ENCODE results near the gene DLG1.
A peak's percentile ranks its signal among the peaks of the same experiment; 100 is the strongest.
"Not testable (repeated sequence)": the region's sequence is repeated elsewhere in the genome, so short reads cannot be mapped to it uniquely, and the experiment has no call there.

Gene DLG1

DNA sequence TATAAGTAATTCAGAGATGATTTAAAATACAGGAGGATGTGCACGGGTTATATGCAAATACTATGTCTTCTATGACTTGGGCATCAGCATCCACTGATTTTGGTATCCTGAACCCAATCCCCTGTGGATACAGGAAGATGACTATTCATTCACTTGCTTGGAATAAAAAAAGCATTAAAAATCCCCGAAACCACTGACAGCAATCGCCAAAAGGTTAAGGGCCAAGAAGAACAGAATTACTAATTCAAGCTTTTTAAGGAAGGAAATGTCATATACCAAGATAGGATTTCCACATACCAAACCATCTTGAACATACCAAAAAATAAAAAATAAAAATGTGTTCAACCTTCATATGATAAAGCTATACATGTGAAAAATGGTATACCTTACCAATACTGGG is 93.7 kb downstream of the DLG1 start:
- Mint-ChIP-seq H3K9me3 (no peaks in the 10 kb centered on the region), H3K4me1 (peaks cover 73% of the 10 kb centered on the region), H3K36me3 (peaks cover 9% of the 10 kb centered on the region), H3K27me3 (no peaks in the 10 kb centered on the region), H3K27ac (no peak overlapping the region), H3K4me3 (no peak overlapping the region)
- no peak for ATAC-seq

- no peak overlapping the region for H3K4me3 Mint-ChIP-seq
- H3K27me3 Mint-ChIP-seq, result no peaks in the 10 kb centered on the region
- ATAC-seq, result no peak
- H3K9me3 Mint-ChIP-seq, result no peaks in the 10 kb centered on the region
- H3K36me3 Mint-ChIP-seq, result peaks cover 9% of the 10 kb centered on the region
- H3K4me1 Mint-ChIP-seq, result peaks cover 65% of the 10 kb centered on the region
- H3K27ac Mint-ChIP-seq, result no peak overlapping the region
These were observed 94.7 kb downstream of the DLG1 start for GRCh38 chr3:197203714-197204146.

- H3K27ac Mint-ChIP-seq, result no peak overlapping the region
- peaks cover 58% of the 10 kb centered on the region for H3K4me1 Mint-ChIP-seq
- ATAC-seq, result no peak
- no peaks in the 10 kb centered on the region for H3K27me3 Mint-ChIP-seq
- H3K9me3 Mint-ChIP-seq, result no peaks in the 10 kb centered on the region
- no peak overlapping the region for H3K4me3 Mint-ChIP-seq
- H3K36me3 Mint-ChIP-seq, result peaks cover 9% of the 10 kb centered on the region
These were observed 95.7 kb downstream of the DLG1 start for GRCh38 chr3:197202694-197203093.

DNA sequence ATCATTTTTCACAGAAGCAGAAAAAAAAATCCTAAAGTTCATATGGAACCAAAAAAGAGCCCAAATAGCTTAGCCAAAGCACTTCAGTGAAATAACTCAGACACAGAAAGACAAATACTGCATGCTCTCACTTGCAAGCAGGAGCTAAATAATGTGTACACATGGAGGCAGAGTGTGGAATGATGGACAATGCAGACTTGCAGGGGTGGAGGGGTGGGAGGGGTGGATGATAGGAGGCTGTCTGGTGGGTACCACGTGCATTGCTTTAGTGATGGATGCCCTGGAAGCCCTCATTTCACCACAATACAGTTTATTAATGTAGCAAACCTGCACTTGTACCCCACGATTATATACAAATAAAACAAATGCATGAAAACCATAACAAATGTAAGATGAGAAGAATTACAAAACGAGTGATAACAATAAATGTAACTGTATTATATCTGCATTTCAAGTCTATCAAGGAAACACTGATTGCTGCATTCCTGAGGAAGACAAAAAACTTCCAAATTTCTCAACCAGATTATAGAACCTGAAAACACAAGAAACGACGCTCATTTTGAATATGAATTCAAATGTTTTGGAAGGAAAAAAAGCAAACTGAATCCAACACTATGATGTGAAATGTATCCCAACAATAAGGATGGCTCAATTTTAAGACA is 96.5 kb downstream of the DLG1 start:
- H3K36me3 Mint-ChIP-seq, result peaks cover 9% of the 10 kb centered on the region

DNA sequence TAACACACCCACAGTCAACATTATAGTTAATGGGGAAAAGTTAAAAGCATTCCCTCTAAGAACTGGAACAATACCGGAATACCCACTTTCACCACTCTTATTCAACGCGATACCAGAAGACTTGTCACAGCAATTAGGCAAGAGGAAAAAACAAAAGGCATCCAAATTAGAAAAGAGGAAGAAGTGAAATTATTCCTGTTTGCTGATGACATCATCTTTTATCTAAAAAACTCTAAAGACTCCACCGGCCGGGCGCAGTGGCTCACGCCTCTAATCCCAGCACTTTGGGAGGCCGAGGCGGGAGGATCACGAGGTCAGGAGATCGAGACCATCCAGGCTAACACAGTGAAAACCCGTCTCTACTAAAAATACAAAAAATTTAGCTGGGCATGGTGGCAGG is 97.6 kb downstream of the DLG1 start:
- H3K4me1 Mint-ChIP-seq, result peaks cover 56% of the 10 kb centered on the region
- not testable (repeated sequence) for H3K4me3 Mint-ChIP-seq, H3K36me3 Mint-ChIP-seq, H3K27ac Mint-ChIP-seq, H3K27me3 Mint-ChIP-seq, H3K9me3 Mint-ChIP-seq, ATAC-seq

More for the DNA sequence above, 96.5 kb downstream of the DLG1 start:
- Mint-ChIP-seq H3K27ac (no peak overlapping the region), H3K4me1 (peaks cover 58% of the 10 kb centered on the region), H3K9me3 (no peaks in the 10 kb centered on the region), H3K27me3 (no peaks in the 10 kb centered on the region), H3K4me3 (no peak overlapping the region)
- no peak for ATAC-seq

DNA sequence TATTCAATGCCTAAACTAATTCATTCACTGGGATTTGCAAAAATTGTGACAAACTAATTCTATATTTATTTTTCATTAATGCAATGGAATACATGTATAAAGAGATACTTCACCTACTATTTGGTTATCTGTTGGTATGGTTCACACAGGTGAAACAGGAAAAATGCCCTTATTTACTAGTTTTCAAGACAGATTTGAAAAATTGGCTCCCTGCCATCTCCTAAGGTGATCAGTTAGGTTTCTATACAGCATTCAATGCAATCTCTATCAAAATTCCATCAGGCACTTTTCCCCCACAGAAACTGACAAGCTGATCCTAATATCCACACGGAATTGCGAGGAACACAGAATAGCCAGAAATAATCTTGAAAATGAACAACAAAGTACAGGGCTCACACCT is 101.1 kb downstream of the DLG1 start:
- no peaks in the 10 kb centered on the region for H3K27me3 Mint-ChIP-seq
- H3K36me3 Mint-ChIP-seq, result peaks cover 15% of the 10 kb centered on the region
- peaks cover 22% of the 10 kb centered on the region for H3K4me1 Mint-ChIP-seq
- no peaks in the 10 kb centered on the region for H3K9me3 Mint-ChIP-seq
- no peak overlapping the region for H3K4me3 Mint-ChIP-seq
- H3K27ac Mint-ChIP-seq, result no peak overlapping the region
- ATAC-seq, result no peak

GRCh38 chr3:197196192-197196591 is 102.2 kb downstream of the DLG1 start:
- Mint-ChIP-seq H3K4me3 (no peak overlapping the region), H3K27me3 (no peaks in the 10 kb centered on the region), H3K4me1 (peaks cover 11% of the 10 kb centered on the region), H3K9me3 (no peaks in the 10 kb centered on the region), H3K36me3 (peaks cover 17% of the 10 kb centered on the region), H3K27ac (no peak overlapping the region)
- no peak for ATAC-seq

DNA sequence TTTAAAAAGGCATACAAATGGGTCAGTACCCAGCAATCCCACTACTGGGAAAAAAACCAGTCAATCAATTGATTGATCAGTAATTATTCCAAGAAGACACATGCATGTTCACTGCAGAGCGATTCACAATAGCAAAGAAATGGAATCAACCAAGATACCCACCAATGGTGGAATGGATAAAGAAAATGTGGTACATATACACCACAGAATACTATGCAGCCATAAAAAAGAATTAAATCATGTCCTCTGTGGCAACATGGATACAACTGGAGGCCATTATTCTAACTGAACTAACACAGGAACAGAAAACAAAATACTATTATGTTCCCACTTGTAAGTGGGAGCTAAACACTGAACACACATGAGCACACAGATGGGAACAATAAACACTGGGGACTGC is 103.1 kb downstream of the DLG1 start:
- H3K4me1 Mint-ChIP-seq, result peaks cover 2% of the 10 kb centered on the region
- H3K4me3 Mint-ChIP-seq, result no peak overlapping the region
- H3K36me3 Mint-ChIP-seq, result peaks cover 19% of the 10 kb centered on the region
- no peak overlapping the region for H3K27ac Mint-ChIP-seq
- no peaks in the 10 kb centered on the region for H3K27me3 Mint-ChIP-seq
- ATAC-seq, result no peak
- no peaks in the 10 kb centered on the region for H3K9me3 Mint-ChIP-seq

- ATAC-seq, H3K27ac Mint-ChIP-seq, H3K4me1 Mint-ChIP-seq, H3K4me3 Mint-ChIP-seq, H3K27me3 Mint-ChIP-seq, H3K9me3 Mint-ChIP-seq: not testable (repeated sequence)
- peaks cover 19% of the 10 kb centered on the region for H3K36me3 Mint-ChIP-seq
These were observed 104.7 kb downstream of the DLG1 start for GRCh38 chr3:197193759-197194158.

DNA sequence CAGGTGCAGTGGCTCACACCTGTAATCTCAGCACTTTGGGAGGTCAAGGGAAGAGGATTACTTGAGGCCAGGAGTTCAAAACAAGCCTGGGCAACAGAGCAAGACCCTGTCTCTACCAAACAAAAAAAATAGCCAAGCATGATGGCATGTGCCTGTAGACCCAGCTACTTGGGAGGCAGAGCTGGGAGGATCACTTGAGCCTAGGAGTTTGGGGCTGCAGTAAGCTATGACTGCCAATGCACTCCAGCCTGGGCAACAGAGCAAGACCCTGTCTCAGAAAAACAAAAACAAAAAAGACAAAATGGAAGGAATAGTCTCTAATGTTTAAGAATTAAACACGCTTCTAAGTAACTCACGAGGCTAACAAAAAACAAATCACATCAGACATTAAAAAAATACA is 106.5 kb downstream of the DLG1 start:
- H3K4me3 Mint-ChIP-seq, result no peak overlapping the region
- H3K27ac Mint-ChIP-seq, result no peak overlapping the region
- no peaks in the 10 kb centered on the region for H3K4me1 Mint-ChIP-seq
- H3K27me3 Mint-ChIP-seq, result no peaks in the 10 kb centered on the region
- H3K9me3 Mint-ChIP-seq, result no peaks in the 10 kb centered on the region
- no peak for ATAC-seq
- peaks cover 19% of the 10 kb centered on the region for H3K36me3 Mint-ChIP-seq

GRCh38 chr3:197189623-197190022 is 108.8 kb downstream of the DLG1 start:
- H3K27me3 Mint-ChIP-seq, result no peaks in the 10 kb centered on the region
- H3K36me3 Mint-ChIP-seq, result peaks cover 12% of the 10 kb centered on the region
- H3K27ac Mint-ChIP-seq, result no peak overlapping the region
- no peaks in the 10 kb centered on the region for H3K9me3 Mint-ChIP-seq
- H3K4me1 Mint-ChIP-seq, result no peaks in the 10 kb centered on the region
- no peak overlapping the region for H3K4me3 Mint-ChIP-seq
- ATAC-seq, result no peak

- Mint-ChIP-seq H3K4me3 (no peak overlapping the region), H3K9me3 (no peaks in the 10 kb centered on the region), H3K4me1 (no peaks in the 10 kb centered on the region), H3K36me3 (peaks cover 12% of the 10 kb centered on the region), H3K27ac (no peak overlapping the region), H3K27me3 (no peaks in the 10 kb centered on the region)
- no peak for ATAC-seq
These were observed 109.4 kb downstream of the DLG1 start for GRCh38 chr3:197188963-197189362.

DNA sequence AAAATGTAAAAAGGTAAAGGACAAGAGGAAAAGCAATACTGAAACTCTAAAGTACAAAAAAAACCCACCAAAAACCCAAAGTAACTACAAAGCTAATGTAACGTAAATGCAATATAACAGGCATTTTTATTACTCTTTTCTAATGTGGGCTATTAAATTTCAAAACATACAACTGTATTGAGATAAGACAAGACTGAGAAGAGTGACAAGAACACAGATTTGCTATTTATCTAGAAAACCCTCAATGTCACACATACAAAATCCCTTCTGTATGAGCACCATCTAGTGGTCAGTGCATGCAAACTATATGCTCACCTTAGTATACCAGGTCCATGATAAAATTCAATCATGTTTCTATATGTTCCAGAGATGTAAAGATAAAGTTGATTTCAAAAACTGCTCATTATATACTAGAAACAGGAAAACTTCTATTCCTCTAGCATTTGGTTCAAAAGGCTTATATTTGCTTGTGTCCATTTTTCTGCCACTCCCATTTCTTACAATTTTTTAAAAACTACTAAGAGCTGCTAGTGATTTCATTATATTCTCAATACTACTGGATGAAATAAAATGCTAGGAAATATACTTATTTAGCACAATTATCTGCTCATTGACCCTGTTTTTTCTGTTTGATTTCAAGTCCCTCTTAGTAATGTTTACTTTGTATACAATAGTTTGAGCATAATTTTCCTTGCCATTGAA is 111.4 kb downstream of the DLG1 start:
- Mint-ChIP-seq H3K9me3 (no peaks in the 10 kb centered on the region), H3K36me3 (peaks cover 4% of the 10 kb centered on the region), H3K4me1 (no peaks in the 10 kb centered on the region), H3K27ac (no peak overlapping the region), H3K4me3 (no peak overlapping the region), H3K27me3 (no peaks in the 10 kb centered on the region)
- peak; percentile 74 for ATAC-seq

- no peaks in the 10 kb centered on the region for H3K9me3 Mint-ChIP-seq
- H3K4me3 Mint-ChIP-seq, result no peak overlapping the region
- H3K27me3 Mint-ChIP-seq, result no peaks in the 10 kb centered on the region
- no peak for ATAC-seq
- H3K36me3 Mint-ChIP-seq, result peaks cover 5% of the 10 kb centered on the region
- H3K27ac Mint-ChIP-seq, result no peak overlapping the region
- peaks cover 6% of the 10 kb centered on the region for H3K4me1 Mint-ChIP-seq
These were observed 114.8 kb downstream of the DLG1 start for GRCh38 chr3:197183582-197183981.

DNA sequence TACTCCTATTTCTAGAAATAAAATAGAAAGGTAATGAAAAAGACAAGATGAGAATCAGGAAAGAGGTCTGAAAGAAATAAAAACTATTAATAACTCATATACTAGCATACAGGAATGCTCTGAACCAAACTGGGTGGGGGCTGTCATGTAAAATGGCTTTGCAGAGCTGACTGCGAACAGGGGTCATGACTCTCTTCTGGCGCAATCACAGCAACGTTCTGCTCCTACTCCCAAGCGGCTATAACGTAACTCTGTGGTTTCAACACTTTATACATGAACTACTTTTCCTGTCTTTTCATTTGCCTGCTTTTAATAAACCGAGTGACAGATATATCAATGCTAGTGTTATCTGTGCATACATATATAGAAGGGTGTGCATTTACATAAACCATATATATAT is 116.7 kb downstream of the DLG1 start:
- H3K4me3 Mint-ChIP-seq, result no peak overlapping the region
- H3K36me3 Mint-ChIP-seq, result peaks cover 18% of the 10 kb centered on the region
- H3K27me3 Mint-ChIP-seq, result no peaks in the 10 kb centered on the region
- H3K9me3 Mint-ChIP-seq, result no peaks in the 10 kb centered on the region
- no peak overlapping the region for H3K27ac Mint-ChIP-seq
- no peak for ATAC-seq
- peaks cover 16% of the 10 kb centered on the region for H3K4me1 Mint-ChIP-seq

GRCh38 chr3:197178998-197179397 is 119.4 kb downstream of the DLG1 start:
- ATAC-seq, result no peak
- peaks cover 35% of the 10 kb centered on the region for H3K4me1 Mint-ChIP-seq
- peaks cover 18% of the 10 kb centered on the region for H3K36me3 Mint-ChIP-seq
- no peak overlapping the region for H3K4me3 Mint-ChIP-seq
- no peaks in the 10 kb centered on the region for H3K27me3 Mint-ChIP-seq
- no peaks in the 10 kb centered on the region for H3K9me3 Mint-ChIP-seq
- no peak overlapping the region for H3K27ac Mint-ChIP-seq

All from stimulated activated memory B cell treated with anti-CD40 and anti-IgM and Interleukin-4, amounts not matched to agents 10 μg/mL and 1 μg/mL and 100 μg/mL, for 72 hours (primary cell).